ENCODE data around the gene EFCAB12. TPM values are rescaled to one million over a fixed set of nuclear protein-coding genes. Genes with fewer than 3 reads are reported as not detected.

Gene EFCAB12
- total RNA-seq, 1 experiment from 2014 or later = 0.54 TPM

DNA sequence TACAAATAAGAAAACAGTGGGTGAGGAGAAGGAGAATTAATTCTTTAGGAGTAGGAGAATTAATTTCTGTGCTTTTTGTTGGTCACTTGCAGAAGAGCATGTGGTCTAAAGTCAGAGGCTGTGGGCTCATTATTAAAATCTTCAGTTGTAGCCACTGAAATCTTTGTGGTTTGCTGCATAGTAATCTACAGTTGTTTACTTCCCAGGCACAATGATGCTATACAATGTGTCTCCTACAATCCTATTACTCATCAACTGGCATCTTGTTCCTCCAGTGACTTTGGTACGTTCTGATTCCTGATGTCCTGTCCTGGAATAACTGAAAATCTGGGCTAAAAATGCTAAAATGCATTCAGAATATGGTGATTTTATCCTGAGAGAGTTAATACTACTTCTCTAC, 32.6 kb upstream of the EFCAB12 start:
- Histone ChIP-seq H3K27me3 (ENCODE audit: control insufficient read depth, insufficient read depth, low read length) (no peaks in the 10 kb centered on the region), H3K27ac (ENCODE audit: low read length) (no peak overlapping the region), H3K9me3 (ENCODE audit: control insufficient read depth, insufficient read depth, low read depth, low read length) (no peaks in the 10 kb centered on the region), H3K4me3 (ENCODE audit: low read depth in 2 of 2, low read length in 2 of 2) (no peak overlapping the region), H3K4me1 (ENCODE audit: control insufficient read depth, insufficient read depth, low read length) (0 out of 2 replicates have a peak, but pooled peaks cover 5% of the 10 kb centered on the region), H3K36me3 (ENCODE audit: control insufficient read depth, insufficient read depth, low read length) (0 out of 2 replicates have a peak, but pooled peaks cover 4% of the 10 kb centered on the region)
- POLR2A ChIA-PET = no interaction called here
- in situ Hi-C loops (cut with HindIII; ENCODE audit: low pct_unique_long_range_greater_than_20kb, low sequenced_read_pairs) (no loop called here), intact Hi-C loops (cut with micrococcal nuclease; ENCODE audit: unreplicated experiment) (no loop called here)
- ATAC-seq (no peak; the same call in 1 of the 2 replicates), DNase-seq (ENCODE audit: low read depth, low spot score) (no peak)
- TF ChIP-seq, protein P1, sequence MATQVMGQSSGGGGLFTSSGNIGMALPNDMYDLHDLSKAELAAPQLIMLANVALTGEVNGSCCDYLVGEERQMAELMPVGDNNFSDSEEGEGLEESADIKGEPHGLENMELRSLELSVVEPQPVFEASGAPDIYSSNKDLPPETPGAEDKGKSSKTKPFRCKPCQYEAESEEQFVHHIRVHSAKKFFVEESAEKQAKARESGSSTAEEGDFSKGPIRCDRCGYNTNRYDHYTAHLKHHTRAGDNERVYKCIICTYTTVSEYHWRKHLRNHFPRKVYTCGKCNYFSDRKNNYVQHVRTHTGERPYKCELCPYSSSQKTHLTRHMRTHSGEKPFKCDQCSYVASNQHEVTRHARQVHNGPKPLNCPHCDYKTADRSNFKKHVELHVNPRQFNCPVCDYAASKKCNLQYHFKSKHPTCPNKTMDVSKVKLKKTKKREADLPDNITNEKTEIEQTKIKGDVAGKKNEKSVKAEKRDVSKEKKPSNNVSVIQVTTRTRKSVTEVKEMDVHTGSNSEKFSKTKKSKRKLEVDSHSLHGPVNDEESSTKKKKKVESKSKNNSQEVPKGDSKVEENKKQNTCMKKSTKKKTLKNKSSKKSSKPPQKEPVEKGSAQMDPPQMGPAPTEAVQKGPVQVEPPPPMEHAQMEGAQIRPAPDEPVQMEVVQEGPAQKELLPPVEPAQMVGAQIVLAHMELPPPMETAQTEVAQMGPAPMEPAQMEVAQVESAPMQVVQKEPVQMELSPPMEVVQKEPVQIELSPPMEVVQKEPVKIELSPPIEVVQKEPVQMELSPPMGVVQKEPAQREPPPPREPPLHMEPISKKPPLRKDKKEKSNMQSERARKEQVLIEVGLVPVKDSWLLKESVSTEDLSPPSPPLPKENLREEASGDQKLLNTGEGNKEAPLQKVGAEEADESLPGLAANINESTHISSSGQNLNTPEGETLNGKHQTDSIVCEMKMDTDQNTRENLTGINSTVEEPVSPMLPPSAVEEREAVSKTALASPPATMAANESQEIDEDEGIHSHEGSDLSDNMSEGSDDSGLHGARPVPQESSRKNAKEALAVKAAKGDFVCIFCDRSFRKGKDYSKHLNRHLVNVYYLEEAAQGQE (IDR thresholded peaks at IDR 0.05; ENCODE audit: insufficient read depth in 1 of 2, low read depth in 2 of 2, low read length in 1 of 2) = no peak
- CTCF ChIA-PET = no interaction called here
- BruUV-seq (replicated peaks) = no TSS peak

DNA sequence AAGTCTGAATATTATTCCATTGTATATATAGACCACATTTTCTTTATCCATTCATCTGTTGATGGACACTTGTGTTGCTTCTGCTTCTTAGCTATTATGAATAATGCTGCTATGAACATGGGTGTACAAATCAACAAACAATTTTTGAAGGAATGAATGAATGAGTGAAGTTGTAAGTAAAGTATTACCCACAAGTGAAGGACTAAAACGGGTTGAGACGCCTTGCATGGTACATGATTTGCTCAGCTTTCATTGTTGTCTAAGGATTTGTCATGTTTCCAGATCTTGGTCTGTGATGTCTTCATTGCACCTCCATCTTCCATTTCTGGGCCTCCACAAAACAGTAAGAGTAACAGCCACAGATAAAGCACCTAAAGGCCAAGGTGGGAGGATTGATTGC, 32.1 kb upstream of the EFCAB12 start:
- no peaks in the 10 kb centered on the region for H3K27me3 ChIP-seq (ENCODE audit: control insufficient read depth, insufficient read depth, low read length)
- ChIA-PET CTCF (no interaction called here), POLR2A (no interaction called here)
- ATAC-seq (no peak), DNase-seq (ENCODE audit: low read depth, low spot score) (no peak)
- TF ChIP-seq, protein P2, sequence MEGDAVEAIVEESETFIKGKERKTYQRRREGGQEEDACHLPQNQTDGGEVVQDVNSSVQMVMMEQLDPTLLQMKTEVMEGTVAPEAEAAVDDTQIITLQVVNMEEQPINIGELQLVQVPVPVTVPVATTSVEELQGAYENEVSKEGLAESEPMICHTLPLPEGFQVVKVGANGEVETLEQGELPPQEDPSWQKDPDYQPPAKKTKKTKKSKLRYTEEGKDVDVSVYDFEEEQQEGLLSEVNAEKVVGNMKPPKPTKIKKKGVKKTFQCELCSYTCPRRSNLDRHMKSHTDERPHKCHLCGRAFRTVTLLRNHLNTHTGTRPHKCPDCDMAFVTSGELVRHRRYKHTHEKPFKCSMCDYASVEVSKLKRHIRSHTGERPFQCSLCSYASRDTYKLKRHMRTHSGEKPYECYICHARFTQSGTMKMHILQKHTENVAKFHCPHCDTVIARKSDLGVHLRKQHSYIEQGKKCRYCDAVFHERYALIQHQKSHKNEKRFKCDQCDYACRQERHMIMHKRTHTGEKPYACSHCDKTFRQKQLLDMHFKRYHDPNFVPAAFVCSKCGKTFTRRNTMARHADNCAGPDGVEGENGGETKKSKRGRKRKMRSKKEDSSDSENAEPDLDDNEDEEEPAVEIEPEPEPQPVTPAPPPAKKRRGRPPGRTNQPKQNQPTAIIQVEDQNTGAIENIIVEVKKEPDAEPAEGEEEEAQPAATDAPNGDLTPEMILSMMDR (IDR thresholded peaks at IDR 0.05) = no peak
- TF ChIP-seq SIN3A (IDR thresholded peaks at IDR 0.05; ENCODE audit: borderline replicate concordance, insufficient read depth, low read depth, low read length) (no peak), TCF7L2 (IDR thresholded peaks at IDR 0.05; ENCODE audit: low read depth, low read length) (no peak), POLR2AphosphoS5 (IDR thresholded peaks at IDR 0.05; ENCODE audit: low read depth, low read length) (no peak)
- TF ChIP-seq, protein P1 (IDR thresholded peaks at IDR 0.05; ENCODE audit: insufficient read depth in 1 of 2, low read depth in 2 of 2, low read length in 1 of 2) = no peak
- no peaks in the 10 kb centered on the region for H3K9me3 ChIP-seq (ENCODE audit: control insufficient read depth, insufficient read depth, low read depth, low read length)
- H3K4me3 ChIP-seq (ENCODE audit: low read depth in 2 of 2, low read length in 2 of 2) = no peak overlapping the region
- in situ Hi-C loops (cut with HindIII; ENCODE audit: low pct_unique_long_range_greater_than_20kb, low sequenced_read_pairs) = no loop called here
- H3K27ac ChIP-seq (ENCODE audit: low read length) = no peak overlapping the region
- 0 out of 2 replicates have a peak, but pooled peaks cover 5% of the 10 kb centered on the region for H3K4me1 ChIP-seq (ENCODE audit: control insufficient read depth, insufficient read depth, low read length)
- no TSS peak for BruUV-seq (replicated peaks)
- 0 out of 2 replicates have a peak, but pooled peaks cover 4% of the 10 kb centered on the region for H3K36me3 ChIP-seq (ENCODE audit: control insufficient read depth, insufficient read depth, low read length)
- intact Hi-C loops (cut with micrococcal nuclease; ENCODE audit: unreplicated experiment) = no loop called here

Data from Panc1 (cell line).